ENCODE data around the gene DNAJC3.
A peak's percentile ranks its signal among the peaks of the same experiment; 100 is the strongest.

DNAJC3 gene

DNA sequence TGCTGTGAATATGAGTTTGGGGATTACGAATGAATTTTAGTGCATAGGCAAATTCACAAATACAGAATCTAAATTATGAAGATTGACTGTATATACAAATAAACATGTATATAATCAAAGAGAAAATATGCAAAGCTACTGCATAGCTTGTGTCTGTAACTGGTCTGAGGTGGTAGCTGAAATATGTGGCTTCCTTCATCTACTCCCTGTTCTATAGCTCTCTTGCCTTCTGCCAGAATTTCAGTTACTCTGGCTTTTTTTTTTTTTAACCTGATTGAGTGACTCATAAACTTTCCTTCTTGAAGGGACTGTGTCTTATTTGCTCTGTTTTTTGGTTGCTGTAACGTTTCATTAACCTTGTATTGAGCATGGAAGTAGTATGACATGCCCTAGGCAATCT lies 26.6 kb downstream of the DNAJC3 start:
- TF ChIP-seq, protein P1, sequence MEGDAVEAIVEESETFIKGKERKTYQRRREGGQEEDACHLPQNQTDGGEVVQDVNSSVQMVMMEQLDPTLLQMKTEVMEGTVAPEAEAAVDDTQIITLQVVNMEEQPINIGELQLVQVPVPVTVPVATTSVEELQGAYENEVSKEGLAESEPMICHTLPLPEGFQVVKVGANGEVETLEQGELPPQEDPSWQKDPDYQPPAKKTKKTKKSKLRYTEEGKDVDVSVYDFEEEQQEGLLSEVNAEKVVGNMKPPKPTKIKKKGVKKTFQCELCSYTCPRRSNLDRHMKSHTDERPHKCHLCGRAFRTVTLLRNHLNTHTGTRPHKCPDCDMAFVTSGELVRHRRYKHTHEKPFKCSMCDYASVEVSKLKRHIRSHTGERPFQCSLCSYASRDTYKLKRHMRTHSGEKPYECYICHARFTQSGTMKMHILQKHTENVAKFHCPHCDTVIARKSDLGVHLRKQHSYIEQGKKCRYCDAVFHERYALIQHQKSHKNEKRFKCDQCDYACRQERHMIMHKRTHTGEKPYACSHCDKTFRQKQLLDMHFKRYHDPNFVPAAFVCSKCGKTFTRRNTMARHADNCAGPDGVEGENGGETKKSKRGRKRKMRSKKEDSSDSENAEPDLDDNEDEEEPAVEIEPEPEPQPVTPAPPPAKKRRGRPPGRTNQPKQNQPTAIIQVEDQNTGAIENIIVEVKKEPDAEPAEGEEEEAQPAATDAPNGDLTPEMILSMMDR (IDR thresholded peaks at IDR 0.05) = no peak

DNA sequence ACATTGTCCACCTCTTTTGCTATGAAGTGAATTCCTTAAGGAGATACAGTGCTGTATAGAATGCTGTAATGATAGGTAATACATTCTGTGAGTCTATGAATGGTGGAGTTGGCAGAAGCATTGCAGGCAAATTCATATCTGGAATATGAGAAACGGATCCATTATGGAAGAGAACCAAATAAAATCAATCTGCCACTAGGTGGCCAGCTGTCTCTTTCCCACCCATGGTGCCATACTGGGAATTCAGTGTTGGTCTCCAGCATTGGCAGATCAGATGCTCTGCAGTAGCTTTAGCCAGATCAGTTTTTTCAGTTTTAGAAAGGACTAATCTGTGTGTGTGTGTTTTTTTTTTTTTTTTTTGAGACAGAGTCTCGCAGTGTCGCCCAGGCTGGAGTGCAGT lies 27.6 kb downstream of the DNAJC3 start:
- TF ChIP-seq, protein P1 (IDR thresholded peaks at IDR 0.05) = peak; percentile 39; the same call in 1 of the 2 replicates

DNA sequence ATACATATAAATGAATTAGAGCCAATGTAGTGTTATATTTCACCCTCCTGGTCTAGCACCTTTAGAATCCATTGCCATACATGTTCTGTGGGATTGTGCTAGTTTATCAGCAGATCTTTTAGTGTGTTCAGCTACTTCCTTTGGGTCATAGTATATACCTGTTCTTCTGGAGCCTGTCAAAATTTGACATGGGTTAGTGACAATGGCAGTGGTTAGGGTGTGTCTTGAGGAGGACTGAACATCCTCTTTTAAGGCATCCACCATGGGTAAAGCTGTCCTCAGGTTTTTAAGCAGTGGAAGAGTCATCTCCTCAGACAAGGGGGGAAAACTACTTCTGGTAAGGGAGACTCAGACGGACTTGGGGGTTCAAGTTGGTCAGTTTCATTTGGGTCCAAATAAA lies 29.4 kb downstream of the DNAJC3 start:
- TF ChIP-seq, protein P1 (IDR thresholded peaks at IDR 0.05) = no peak

DNA sequence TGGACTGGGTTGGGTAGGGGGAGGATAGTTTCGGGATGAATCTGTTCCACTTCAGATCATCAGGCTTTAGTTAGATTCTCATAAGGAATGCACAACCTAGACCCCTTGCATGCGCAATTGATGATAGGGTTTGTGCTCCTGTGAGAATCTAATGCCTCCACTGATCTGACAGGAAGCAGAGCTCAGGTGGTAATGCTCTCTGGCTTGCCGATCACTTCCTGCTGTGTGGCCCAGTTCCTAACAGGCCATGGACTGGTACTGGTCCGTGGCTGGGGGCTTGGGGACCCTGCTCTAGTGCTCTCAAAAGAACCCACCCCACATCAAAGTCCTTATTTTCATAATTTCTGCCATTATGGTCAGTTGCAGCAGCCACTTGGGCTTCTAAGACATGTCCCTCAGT lies 30.1 kb downstream of the DNAJC3 start:
- TF ChIP-seq, protein P1 (IDR thresholded peaks at IDR 0.05) = no peak

DNA sequence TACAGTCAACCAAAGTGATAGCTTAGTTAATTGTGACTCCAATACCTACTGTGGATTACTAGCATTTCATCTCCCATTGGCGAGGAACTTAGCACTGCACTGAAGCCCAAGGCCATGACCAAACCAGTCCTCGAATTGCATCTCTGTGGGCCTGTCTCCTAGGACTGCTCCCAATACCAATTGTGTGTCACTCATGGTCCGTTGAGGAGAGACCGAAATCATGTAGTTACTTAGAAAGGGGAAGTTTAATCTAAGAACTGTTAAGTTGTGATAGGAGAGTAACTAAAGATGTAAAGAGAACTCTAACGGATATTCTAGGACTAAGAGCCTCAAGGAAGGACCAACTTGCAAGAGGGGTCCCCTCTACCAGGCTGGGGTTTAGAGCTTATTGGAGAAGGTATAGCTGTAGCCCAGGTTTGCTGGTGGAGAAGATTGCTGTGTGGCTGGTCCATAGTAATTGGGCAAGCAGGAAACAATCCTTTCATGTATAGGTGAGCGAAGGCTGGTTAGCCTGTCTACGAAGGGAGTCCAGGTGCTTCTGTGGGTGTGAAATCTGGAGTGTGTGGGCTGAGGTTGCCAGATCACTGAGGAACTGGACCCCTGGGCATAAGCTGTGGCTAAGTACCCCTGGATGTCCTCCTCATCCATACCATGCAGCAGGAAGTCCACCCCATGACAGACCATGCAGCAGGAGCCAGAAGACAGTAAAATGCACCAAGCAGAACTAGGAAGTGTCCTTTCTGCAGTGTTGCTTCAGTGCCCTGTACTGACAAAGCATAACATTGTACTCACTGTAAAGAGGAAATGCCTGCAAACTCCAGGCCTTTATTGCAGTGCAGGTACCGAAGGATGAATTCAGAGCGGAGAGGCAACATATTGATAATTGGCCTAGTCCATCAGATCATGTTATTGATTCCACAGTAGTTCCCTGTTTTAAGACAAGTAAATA lies 30.8 kb downstream of the DNAJC3 start:
- TF ChIP-seq, protein P1 (IDR thresholded peaks at IDR 0.05) = no peak

DNA sequence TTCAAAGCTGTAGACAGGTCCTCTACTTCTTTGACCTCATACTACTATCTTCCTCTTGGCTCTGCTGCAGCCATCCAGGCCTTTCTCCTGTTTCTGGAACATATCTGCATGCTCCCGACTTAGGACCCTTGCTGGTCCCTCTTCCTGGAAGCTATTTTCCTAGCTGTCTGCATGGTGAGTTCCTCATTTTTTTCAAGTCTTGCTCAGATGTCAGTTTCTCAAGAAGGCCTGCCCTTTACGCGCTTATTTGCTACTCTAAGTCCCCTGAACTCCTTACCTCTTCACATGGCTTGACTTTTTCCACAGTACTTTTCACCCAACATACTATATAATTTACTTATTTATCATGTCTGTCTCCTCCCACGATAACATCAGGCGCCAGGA lies 31.4 kb downstream of the DNAJC3 start:
- TF ChIP-seq, protein P1 (IDR thresholded peaks at IDR 0.05) = no peak

DNA sequence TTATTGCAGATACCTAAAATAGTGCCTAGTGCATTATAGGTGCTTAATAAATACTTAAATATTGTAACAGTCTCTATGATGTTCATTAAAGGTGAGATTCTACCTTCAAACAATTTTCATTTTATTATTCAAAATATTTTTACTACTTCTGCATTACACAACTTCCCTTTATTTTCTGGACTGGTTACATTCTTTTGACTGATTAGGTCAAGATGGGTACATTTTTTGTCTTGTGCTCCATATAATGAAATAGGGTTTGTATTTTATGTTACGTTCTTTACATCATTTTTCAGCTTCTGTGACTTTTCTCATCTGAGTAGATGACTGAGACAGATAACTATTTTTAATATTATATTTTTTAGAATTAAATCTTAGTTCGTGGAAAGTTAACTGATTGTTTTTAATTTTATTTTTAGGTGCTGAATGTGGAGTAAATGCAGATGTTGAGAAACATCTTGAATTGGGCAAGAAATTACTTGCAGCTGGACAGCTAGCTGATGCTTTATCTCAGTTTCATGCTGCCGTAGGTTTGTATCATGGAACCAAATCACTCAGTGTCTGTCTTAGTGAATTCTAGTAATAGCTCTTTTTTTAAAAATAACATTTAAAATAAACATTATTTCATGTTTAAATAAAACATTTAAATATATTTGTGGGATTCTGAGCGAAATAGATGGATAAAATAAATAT lies 32.0 kb downstream of the DNAJC3 start:
- TF ChIP-seq, protein P1 (IDR thresholded peaks at IDR 0.05) = no peak
